GM19463 (cell line): Measurements from ENCODE around the gene PTPN9.
"Not testable (repeated sequence)": the region's sequence is repeated elsewhere in the genome, so short reads cannot be mapped to it uniquely, and the experiment has no call there.

Experiments
- ATAC-seq: cut with Tn5 transposase; IDR thresholded peaks from one replicate; pipeline ENCODE4 v1.9.1; 2021; ENCODE audit warnings: mild to moderate bottlenecking, moderate library complexity; ENCODE audit not compliant: unreplicated experiment

PTPN9 gene

DNA sequence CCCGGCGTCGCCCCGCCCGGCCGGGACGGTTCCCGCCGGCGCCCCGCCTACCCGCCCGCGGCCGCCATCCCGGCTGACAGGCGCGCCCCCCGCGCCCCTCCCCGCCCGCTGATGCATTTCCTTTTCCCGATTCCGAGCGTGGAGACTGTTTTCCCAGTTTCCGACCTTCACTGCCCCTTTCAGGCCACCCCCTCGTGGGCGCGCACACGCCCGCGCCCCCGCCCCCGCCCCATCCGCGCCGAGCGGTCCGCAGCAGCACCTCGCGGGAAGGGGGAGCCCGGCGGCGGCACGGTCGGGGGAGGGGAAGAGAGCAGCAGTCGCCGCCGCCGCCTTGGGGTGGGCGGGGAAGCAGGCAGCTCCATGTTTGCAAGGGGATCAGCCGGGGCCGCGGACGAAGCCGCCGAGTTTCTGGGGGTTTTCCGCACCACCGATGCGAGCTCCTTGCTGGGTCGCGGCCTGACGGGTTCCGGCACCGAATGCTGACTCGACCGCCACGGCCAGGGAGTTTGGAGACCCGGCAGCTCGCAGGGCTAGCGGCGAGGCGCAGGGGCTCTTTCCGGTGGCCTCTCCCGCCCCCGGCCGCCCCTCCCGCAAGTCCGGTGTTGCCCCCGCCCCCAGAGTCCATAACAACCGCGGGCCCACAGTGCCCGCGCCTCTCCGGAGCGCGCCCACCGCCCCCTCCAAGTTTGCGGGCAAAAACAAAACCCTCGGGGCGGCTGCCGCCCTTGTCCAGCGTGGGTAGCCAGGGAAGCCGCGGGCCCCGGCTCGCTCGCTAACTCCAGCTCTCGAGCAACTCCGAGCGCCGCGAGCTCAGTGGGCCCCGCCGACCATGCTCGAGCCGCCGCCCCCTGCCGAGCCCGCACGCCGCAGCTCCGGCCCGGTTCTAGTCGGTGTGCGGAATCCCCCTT lies 124.4 kb downstream of the PTPN9 start:
- no peak for ATAC-seq

DNA sequence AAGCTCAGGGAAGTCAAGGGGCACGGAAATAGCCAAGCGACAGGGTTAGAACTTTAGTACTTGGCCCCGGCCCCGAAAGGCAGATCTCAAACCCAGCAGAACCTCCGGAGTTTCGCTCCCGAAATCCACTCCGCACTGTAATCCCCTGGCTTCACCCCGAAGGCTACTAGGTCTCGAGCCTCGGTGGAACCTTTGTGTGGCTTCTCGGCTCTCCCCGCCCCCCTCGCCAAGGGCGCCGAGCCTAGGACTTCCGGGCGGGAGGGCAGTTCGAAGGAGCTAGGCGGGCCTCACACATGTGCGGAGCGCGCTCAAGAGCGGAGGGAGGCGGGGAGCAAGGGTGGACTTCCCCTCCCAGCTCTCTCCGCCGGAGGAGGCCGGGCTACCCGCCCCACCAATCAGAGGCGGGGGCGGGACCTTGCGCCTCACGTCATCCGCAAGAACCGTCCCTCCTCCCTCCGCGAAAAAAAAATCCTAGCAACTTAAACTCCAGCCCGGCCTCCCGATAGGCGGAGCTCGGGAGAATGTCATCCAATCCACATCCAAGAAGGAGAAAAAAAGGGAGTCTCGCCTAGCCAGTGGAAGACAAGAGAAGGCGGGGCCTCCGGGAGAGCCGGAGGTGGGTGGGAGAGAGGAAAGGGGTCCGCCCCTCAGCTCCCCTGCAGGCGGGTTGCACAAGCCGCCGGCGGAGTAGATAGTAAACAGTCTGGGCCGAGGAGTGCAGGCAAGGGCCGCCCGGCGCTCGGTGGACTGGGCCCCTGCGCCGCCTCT lies 125.2 kb downstream of the PTPN9 start:
- ATAC-seq, result peak; percentile 34

DNA sequence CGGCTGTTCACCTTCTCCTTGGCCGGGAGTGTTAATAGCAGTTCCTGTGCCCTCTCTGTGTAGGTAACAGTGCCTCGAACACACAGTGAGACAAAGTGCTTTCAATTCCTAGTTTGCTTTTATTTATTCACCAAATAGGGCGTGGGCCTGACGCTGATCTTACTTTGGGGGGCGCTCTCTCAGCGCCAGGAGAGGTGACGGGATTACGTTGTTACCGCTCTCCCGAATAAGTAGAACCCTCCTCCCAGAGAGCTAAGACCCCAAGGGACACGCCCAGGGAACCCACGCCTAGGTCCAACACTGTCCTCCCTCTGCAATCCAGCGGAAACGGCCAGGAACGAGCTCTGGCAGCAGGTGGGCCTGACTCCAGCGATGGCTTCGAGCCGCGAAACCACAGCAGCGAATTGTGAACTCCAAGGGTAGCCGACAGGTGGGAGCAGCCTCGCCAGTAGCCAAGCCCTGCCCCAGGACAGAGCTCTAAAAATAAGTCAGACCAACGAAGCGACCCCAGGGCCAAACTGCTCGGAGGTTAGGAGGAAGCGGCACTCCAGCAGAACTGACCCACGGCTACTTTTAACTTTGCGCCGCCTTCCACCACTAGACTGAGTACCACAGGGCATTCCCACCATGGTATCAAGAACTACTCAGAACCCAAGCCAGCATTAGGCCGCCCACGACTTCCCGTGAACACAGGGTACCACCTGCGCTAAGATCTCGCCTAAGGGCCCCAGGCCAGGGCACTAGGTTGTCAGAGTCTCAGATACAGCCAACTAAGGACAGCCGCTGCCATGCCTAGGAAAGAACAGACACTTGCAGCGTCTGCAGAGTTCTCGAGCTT lies 126.0 kb downstream of the PTPN9 start:
- ATAC-seq, result no peak

DNA sequence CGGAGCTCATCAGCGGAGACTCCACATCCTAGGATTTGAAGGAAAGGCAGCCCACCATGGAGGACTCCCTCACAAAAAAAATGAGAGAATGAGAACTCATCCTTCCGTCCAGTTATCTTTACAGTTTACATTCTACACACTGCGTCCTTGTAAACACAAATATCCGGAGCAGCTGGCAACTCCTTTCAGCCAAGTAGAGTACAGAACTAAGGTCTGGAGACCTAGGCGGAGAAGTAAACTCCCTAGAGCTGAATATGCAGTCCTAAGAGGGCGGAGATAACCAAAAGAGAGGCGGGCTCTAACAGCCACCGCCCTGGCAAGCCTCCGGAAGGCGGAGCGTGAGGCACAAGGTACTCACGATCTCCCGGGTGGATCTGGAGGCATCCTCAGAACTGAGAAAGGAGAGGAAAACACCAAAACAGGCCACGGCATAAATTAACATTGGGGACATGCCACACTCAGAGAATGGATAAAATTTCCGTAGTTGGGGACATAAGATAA lies 126.7 kb downstream of the PTPN9 start:
- no peak for ATAC-seq

DNA sequence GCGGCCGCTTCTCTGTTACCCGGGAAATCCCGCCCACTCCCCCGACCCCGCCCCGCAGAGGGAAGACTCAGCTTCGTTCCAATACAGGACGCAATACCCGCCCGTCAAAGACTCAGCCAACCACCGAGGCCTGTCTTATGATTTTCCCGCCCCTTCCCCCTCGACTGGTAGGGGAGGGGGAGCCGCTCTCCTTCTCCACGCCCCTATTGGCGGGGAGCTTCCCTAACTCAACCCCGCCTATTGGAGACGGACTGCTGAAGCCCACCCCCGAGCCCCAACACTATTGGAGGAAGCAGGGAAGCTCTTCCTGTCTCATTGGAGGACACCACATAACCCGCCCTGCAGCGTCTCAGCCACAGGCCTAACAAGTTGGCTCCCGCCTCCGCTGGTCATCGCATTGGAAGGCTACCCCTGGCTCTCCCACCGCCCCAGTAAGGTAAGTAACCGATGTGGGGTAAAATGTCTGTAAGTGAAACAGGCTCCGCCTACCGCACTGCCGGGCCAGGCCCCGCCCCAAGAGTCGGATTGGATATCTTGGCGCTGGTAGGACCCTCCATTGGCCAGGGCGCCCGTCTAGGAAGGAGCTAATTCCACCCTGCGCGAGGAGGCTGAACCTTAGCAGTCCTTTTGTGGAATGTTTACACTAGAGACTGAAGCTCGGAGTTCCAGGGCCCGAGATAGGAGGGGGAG lies 127.3 kb downstream of the PTPN9 start, which contains the start of gene SIN3A:
SIN3A (minus strand) TSS at position 17 of the 690 bp plus-strand sequence. CDS start 21,315 bp downstream, outside the sequence.
- ATAC-seq, result peak; percentile 36

DNA sequence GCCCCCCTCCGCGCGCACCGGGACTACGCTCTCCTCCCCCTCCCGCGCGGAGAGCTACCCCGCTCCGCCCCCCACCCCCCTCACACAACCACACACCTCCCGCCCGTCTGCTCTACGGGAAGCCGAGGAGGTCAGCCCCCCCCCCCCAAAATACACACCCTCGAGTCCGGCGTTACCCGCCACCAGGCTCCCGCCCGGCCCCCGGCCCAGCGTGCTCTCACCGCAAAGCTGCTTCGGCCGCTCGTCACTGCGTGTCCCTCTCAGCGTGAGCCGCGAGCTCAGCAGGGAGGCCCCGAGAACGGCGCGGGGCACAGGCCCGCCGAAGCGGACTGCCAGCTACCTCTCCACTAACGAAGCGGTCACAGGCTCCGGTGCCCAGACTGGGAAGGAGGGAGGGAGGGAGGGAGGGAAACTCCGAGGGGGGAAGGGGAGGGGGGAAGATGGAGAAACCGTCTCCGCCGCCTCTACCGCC lies 127.9 kb downstream of the PTPN9 start:
- ATAC-seq, result no peak

DNA sequence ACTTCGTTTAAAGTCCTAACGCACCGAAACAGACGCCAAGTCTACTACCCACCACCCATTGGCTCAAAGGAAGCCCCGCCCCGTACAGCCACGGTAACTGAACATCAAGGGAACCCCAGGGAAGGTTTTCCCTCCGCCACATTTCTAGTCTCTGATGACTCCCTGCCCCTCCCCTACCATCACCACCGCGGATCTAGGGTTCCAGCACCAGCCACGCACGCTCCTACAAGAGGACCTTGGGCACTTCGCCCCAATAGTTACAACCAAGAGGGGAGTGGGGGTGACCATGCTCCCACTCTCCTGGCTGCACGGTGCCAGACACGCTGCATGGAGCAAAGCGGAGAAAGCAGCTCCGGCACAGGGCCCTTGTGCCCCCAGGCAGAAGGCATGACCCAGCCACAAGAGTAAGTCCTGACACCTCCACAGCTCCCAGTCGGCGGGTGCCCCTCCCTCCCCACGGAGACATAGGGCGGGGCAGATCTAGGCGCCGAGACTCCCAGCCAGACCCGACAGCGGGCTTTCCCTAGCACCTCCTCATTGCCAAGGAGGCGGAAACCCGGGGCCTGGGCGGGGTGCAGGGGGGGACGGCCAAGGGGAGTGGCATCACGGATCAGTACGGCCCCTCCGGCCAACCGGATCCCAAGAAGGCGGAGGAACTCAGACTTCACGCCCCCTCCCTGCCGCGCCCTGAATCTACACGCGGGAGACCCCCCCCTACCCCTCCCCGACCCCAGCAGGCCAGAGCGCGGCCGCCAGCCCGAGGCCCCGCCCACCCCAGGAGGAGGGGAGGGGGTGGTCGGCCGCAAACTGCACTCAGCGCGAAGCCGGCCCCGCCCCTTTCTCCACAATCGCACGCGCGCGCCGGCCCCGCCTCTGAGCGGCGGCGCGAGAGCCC lies 128.6 kb downstream of the PTPN9 start:
- peak; percentile 26 for ATAC-seq

DNA sequence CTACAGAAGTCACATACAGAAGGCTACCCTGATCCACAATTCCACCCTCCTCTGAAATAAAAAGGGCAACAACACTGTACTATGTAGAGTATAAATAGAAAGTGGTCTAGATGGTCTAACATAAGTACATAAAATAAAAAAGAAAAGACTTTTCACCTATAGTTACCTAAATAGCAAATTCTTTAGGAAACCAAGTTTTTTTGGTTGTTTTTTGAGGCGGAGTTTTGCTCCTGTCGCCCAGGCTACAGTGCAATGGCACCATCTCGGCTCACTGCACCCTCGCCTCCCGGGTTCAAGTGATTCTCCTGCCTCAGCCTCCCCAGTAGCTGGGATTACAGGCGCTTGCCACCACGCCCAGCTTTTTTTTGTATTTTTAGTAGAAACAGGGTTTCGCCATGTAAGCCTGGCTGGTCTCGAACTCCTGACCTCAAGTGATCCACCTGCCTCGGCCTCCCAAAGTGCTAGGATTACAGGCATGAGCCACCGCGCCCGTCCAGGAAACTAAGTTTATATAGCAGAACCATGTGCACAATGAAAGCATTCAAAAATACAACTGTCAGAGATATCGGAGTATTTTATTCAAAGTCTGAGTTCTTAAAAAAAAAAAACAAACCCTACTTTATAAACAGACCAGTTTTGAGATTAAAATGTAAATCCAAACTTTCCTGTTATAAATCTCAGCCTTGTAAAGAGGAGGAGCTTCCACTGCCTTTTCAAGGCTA lies 129.4 kb downstream of the PTPN9 start:
- no peak for ATAC-seq

DNA sequence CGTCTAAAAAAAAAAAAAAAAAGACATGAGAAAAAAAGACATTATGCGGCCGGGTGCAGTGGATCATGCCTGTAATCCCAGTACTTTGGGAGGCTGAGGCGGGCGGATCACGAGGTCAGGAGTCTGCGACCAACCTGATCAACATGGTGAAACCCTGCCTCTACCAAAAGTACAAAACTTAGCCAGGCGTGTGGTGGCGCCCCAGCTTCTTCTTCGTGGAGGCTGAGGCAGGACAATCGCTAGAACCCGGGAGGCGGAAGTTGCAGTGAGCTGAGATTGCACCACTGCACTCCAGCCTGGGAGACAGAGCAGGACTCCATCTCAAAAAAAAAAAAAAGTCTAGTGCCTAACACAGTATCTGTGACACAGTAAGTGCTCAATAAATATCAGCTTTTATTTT lies 130.9 kb downstream of the PTPN9 start:
- not testable (repeated sequence) for ATAC-seq

DNA sequence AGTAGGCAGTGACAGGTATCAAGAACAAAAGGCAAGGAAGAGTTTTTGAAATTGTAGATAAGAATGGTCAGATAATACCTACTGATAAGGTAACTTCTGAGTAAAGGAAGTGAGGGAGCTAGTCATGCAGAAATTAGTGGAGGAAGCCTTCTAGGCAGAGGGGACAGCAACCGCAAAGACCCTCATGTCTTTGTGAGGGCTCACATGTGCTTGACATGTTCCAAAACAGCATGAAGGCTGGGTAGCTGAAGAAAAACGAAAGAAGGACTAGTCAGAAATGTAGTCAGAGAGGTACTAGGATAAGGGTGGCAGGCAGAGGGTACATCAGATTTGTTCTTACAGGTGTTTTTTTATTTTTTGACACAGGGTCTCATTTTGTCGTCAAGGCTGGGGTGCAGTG lies 133.0 kb downstream of the PTPN9 start:
- no peak for ATAC-seq

DNA sequence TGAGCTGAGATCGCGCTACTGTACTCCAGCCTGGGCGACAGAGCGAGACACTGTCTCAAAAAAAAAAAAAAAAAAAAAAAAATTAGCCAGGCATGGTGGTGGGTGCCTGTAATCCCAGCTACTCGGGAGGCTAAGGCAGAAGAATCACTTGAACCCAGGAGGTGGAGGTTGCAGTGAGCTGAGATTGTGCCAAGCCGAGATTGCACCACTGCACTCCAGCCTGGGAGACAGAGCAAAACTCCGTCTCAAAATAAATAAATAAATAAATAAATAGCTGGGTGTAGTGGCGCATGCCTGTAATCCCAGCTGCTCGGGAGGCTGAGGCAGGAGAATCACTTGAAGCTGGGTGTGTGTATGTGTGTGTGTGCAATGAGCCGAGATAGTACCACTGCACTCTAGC lies 133.8 kb downstream of the PTPN9 start:
- ATAC-seq, result not testable (repeated sequence)

DNA sequence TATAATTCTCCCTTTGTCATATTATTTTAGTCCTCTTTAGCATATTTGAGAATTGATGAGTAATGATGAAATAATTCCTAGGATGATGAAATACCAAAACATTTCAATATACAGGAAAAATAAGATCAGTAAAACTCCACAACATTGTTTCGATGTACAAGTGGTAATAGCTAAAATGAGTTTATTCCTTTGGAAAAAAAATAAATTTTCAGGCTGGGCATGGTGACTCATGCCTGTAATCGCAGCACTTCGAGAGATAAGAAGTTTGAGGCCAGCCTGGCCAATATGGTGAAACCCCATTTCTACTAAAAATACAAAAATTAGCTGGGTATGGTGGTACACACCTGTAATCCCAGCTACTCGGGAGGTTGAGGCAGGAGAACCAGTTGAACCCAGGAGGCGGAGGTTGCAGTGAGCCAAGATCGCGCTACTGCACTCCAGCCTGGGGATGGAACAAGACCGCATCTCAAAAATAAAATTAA lies 135.1 kb downstream of the PTPN9 start:
- not testable (repeated sequence) for ATAC-seq

DNA sequence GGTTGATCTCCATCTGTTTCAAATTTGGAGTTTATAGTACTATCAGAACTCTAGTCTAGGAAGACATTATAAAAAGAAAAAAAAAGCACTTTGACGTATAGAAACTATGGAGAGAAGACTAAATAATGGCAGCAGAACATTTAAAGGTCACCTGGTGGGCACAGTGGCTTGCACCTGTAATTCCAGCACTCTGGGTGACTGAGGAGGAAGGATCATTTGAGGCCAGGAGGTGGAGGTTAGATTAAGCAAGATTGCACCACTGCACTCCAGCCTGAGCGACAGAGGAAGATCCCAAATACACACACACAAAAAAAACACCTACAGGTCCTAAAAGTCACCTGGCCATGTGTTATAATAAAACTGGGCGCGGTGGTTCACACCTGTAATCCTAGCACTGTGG lies 141.4 kb downstream of the PTPN9 start:
- ATAC-seq, result no peak

DNA sequence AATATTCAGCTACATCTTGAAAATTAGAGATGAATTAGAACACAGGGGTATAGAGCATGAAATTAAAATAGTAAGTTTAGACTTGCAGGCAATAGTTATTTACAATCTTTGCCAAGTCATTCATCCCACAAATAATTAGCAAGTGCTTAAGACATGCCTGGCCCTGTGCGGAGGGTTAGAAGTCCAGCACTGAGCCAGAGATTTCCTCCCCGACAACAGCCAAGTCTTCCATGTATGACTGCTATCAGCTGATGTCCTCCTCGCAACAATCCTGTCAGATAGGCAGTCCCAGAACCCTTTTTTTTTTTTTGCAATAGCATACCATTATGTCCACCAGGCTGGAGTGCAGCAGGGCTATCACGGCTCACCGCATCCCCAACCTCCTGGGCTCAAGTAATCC lies 142.2 kb downstream of the PTPN9 start:
- no peak for ATAC-seq

DNA sequence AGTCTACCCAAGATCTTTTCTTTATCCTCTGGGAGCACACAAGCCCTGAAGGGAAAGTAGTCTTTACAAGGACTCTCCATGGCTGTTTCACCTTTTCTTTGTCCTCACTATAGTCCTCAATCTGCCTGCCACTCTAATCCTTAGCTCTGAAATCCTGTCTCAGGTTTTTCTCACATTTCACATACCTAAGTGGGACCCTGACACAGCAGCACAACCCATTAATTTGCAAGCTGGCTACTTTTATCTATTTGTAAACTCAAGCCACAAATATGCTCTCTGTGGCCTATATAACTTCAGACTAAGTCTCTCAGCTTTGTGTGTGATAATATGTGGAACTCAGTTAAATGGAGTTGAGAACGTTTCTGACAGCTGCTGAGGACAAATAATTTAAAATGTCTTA lies 147.4 kb downstream of the PTPN9 start:
- ATAC-seq, result no peak

DNA sequence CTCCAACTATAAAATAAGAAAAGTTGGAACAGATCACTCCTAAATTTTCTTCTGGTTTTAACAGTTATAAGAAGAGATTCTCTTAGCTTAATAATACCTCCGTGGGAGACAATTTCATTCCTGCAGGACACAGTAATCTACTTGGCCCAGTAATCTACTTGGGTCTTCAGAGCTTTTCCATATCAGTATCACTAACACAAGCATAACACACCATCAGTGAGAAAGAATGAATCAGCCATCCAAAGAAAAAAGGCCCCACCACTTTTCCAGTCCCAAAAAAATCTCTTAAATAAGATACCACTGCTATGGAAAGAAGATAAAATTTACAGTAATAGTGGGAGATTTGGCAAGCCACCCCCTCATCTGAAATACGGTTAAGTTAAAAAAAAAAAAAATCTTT lies 147.8 kb downstream of the PTPN9 start:
- no peak for ATAC-seq

DNA sequence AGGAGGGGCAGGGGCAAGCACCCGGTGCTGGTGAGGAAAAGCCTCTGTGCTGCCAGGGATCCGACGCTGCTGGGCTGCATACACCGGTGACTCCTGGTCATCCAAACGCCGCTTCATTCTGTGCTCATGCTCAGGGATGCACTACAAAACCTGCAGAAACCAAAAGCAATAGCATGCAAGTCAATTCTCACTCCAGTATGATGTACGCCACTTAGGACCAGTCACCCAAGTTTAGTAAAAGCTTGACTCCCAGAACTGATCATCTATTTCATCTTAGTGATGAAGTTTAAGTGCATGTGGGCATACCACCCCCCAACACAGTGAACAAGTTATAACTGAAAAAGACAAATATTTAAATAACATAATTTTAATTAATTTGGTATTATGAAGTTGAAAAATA lies 148.9 kb downstream of the PTPN9 start:
- no peak for ATAC-seq

DNA sequence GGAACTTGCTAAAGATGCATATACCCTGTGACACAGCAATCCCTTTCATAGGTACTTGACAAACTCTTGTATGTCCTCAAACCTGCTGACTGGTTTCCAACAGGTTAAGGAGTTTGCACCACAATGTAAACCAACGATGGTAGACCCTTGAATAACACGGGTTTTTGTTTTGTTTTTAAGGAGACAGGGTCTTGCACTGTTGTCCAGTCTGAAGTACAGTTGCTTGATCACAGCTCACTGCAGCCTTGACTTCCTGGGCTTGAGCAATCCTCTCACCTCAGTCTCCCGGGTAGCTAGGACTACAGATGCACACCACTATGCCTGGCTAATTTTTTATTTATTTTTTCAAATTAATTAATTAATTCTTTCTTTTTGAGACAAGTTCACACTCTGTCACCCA lies 151.0 kb downstream of the PTPN9 start:
- ATAC-seq, result no peak
